Uterus (tissue), 4 donors: ENCODE measurements around the gene ZNRF2. TPM values are rescaled to one million over a fixed set of nuclear protein-coding genes. Genes with fewer than 3 reads are reported as not detected.

Experiments
- DNase-seq, 2 donors: peaks; one replicate each; pipeline ENCODE4 v3.0.0-alpha.2; 2019 to 2020
- H3K27ac ChIP-seq, 2 donors: fragments of 200-600 bp; sonication (generic); 1 replicate in 1 of 2; 2 replicates in 1 of 2; pipeline ENCODE4 v1.5.1; 2016 to 2018
- H3K27me3 ChIP-seq, 2 donors: fragments of 200-600 bp; sonication (generic); one replicate each; pipeline ENCODE4 v1.5.1; 2018 to 2019; ENCODE audit warnings: control low read depth in 1 of 2
- H3K36me3 ChIP-seq, 2 donors: fragments of 200-600 bp; sonication (generic); one replicate each; pipeline ENCODE4 v1.5.1; 2019; ENCODE audit warnings: control low read depth in 1 of 2
- H3K4me1 ChIP-seq, 2 donors: fragments of 200-600 bp; sonication (generic); one replicate each; pipeline ENCODE4 v1.5.1; 2018 to 2019; ENCODE audit warnings: control low read depth in 1 of 2
- H3K4me3 ChIP-seq, 2 donors: fragments of 200-600 bp; sonication (generic); 1 replicate in 1 of 2; 2 replicates in 1 of 2; pipeline ENCODE4 v1.5.1; 2018 to 2019; ENCODE audit warnings: mild to moderate bottlenecking in 1 of 2
- H3K9me3 ChIP-seq, 2 donors: fragments of 200-600 bp; sonication (generic); one replicate each; pipeline ENCODE4 v1.5.1; 2019; ENCODE audit warnings: control low read depth in 1 of 2
- CTCF ChIP-seq, 4 experiments: fragments of 200-600 bp in 2 of 4; fragments of 450-650 bp in 2 of 4; sonication (generic) in 2 of 4; IDR thresholded peaks; one replicate each; pipeline ENCODE4 v1.5.1; 2016 to 2019; ENCODE audit warnings: antibody characterized with exemption in 4 of 4, mild to moderate bottlenecking in 2 of 4, moderate library complexity in 1 of 4
- POLR2A ChIP-seq, 2 donors: fragments of 450-650 bp; IDR thresholded peaks; one replicate each; pipeline ENCODE4 v1.6.1; 2016; ENCODE audit warnings: antibody characterized with exemption in 2 of 2, mild to moderate bottlenecking in 1 of 2, moderate library complexity in 1 of 2
- intact Hi-C: fragments of 100-400 bp; cut with DNase I; formaldehyde crosslinking; loops from one replicate; pipeline ENCODE4 v1.15.1; 2023; ENCODE audit warnings: low total_unique reads
- total RNA-seq, 4 donors: library from RNA; depleted of rRNA in 3 of 4; stranded (reverse); fragments of >200 nt in 3 of 4; gene quantifications; one replicate each; pipeline versions ENCODE4 v1.1.0 to v1.2.4, GENCODE V29; 2014 to 2023
- donor health status: DM: yes; HTN: yes; CAD: no.

Gene ZNRF2
- total RNA-seq, 4 donors from 2014 or later, result 22.0 to 40.6 (median 27.3) TPM

- no peak for DNase-seq
- Histone ChIP-seq H3K27me3 (no peaks in the 10 kb centered on the region), H3K4me1 (peaks cover 0 to 14% of the 10 kb centered on the region in 2 donors), H3K36me3 (no peaks in the 10 kb centered on the region), H3K27ac (no peak overlapping the region), H3K9me3 (no peaks in the 10 kb centered on the region), H3K4me3 (no peak overlapping the region)
- TF ChIP-seq CTCF (IDR thresholded peaks at IDR 0.05) (no peak), POLR2A (IDR thresholded peaks at IDR 0.05) (no peak)
- intact Hi-C loops, result no loop called here
These were observed 17.4 kb downstream of the ZNRF2 start for GRCh38 chr7:30301751-30302150.

- H3K9me3 ChIP-seq, result no peaks in the 10 kb centered on the region
- DNase-seq, result peak in 1 of 2 donors; percentile 66
These were observed 18.4 kb downstream of the ZNRF2 start for GRCh38 chr7:30302656-30303311.

GRCh38 chr7:30303312-30304039 is 19.1 kb downstream of the ZNRF2 start:
- peaks cover 0 to 14% of the 10 kb centered on the region in 2 donors for H3K4me1 ChIP-seq
- no peaks in the 10 kb centered on the region for H3K9me3 ChIP-seq
- no peaks in the 10 kb centered on the region for H3K36me3 ChIP-seq
- no peak for TF ChIP-seq CTCF (IDR thresholded peaks at IDR 0.05)
- no peak for TF ChIP-seq POLR2A (IDR thresholded peaks at IDR 0.05)
- intact Hi-C loops, result no loop called here
- peak overlapping the region; percentile 46 to 52 for H3K27ac ChIP-seq
- DNase-seq, result no peak
- H3K4me3 ChIP-seq, result no peak overlapping the region
- H3K27me3 ChIP-seq, result no peaks in the 10 kb centered on the region

More at GRCh38 chr7:30302656-30303311, 18.4 kb downstream of the ZNRF2 start:
- H3K4me3 ChIP-seq, result no peak overlapping the region
- H3K36me3 ChIP-seq, result no peaks in the 10 kb centered on the region
- intact Hi-C loops, result no loop called here
- no peaks in the 10 kb centered on the region for H3K27me3 ChIP-seq
- no peak for TF ChIP-seq POLR2A (IDR thresholded peaks at IDR 0.05)
- TF ChIP-seq CTCF (IDR thresholded peaks at IDR 0.05), result no peak
- H3K4me1 ChIP-seq, result peaks cover 0 to 14% of the 10 kb centered on the region in 2 donors
- H3K27ac ChIP-seq, result peak overlapping the region; percentile 46 to 52

GRCh38 chr7:30304177-30304884 is 19.9 kb downstream of the ZNRF2 start:
- no peak for TF ChIP-seq POLR2A (IDR thresholded peaks at IDR 0.05)
- TF ChIP-seq CTCF (IDR thresholded peaks at IDR 0.05), result no peak

More at GRCh38 chr7:30304177-30304884, 19.9 kb downstream of the ZNRF2 start:
- Histone ChIP-seq H3K4me1 (peaks cover 0 to 14% of the 10 kb centered on the region in 2 donors), H3K27ac (peak overlapping the region; percentile 6 to 46), H3K27me3 (no peaks in the 10 kb centered on the region), H3K4me3 (no peak overlapping the region), H3K9me3 (no peaks in the 10 kb centered on the region), H3K36me3 (no peaks in the 10 kb centered on the region)
- DNase-seq, result no peak
- intact Hi-C loops, result no loop called here
